HFF-Myc (cell line): ENCODE measurements around the gene IL16.
A peak's percentile ranks its signal among the peaks of the same experiment; 100 is the strongest.
"Not testable (repeated sequence)": the region's sequence is repeated elsewhere in the genome, so short reads cannot be mapped to it uniquely, and the experiment has no call there.

ENCODE experiments used
- DNase-seq: peaks from one replicate; pipeline ENCODE4 v3.0.0-alpha.2; 2011; ENCODE audit warnings: low read depth; ENCODE audit errors: extremely low read depth
- H3K4me3 ChIP-seq: replicated peaks from 2 replicates; pipeline ENCODE4 v1.5.1; 2011; ENCODE audit warnings: low read depth, mild to moderate bottlenecking, control low read depth, low read length
- TF ChIP-seq, protein P1 (sequence below): IDR thresholded peaks from 2 replicates; pipeline ENCODE4 v1.5.1; 2012; ENCODE audit warnings: mild to moderate bottlenecking, low read depth, low read length, control low read depth; ENCODE audit errors: missing control alignments

Gene IL16

DNA sequence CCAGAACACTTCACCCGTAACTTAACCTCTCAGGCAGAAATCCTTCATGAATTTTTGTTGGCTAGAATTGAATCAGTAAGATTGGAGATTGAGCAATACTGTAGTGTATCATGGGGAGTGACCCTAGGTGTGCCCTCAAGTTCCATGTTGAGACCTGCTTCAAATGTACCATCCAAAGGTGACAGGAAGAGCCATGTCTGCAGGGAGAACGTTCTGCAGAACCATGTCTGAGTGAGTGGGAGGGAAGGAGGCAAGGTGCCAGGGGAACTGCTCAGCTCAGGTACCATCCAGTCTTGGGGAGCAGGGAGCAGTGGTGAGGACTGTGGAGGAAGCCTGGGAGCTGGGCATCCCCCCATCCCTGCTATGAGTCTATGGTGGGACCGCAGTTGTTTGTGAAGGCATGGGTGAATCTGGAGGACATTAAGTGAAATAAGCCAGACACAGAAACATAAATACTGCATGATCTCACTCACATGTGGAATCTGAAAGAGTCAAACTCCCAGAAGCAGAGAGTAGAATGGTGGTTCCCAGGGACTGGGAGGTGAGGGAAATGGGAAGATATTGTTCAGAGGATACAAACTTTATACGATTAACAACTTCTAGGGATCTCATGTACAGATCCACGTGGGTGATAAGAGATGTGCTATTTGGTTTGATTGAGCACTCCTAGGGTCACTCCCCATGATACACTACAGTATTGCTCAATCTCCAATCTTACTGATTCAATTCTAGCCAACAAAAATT, 39.3 kb upstream of the IL16 start:
- no peak for DNase-seq

DNA sequence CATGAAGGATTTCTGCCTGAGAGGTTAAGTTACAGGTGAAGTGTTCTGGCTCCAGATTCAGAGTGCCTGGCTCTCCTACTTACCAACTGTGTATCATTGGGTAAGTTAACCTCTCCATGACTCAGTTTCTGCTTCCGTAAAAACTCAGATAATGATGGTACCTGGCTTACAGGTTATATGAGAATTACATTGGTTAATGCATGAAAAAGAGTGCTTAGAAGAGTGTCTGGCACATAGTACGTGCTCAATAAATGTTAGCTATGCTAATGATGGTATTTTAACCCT, 38.8 kb upstream of the IL16 start:
- no peak overlapping the region for H3K4me3 ChIP-seq
- DNase-seq, result no peak

More for the DNA sequence above, 39.3 kb upstream of the IL16 start:
- TF ChIP-seq, protein P1, sequence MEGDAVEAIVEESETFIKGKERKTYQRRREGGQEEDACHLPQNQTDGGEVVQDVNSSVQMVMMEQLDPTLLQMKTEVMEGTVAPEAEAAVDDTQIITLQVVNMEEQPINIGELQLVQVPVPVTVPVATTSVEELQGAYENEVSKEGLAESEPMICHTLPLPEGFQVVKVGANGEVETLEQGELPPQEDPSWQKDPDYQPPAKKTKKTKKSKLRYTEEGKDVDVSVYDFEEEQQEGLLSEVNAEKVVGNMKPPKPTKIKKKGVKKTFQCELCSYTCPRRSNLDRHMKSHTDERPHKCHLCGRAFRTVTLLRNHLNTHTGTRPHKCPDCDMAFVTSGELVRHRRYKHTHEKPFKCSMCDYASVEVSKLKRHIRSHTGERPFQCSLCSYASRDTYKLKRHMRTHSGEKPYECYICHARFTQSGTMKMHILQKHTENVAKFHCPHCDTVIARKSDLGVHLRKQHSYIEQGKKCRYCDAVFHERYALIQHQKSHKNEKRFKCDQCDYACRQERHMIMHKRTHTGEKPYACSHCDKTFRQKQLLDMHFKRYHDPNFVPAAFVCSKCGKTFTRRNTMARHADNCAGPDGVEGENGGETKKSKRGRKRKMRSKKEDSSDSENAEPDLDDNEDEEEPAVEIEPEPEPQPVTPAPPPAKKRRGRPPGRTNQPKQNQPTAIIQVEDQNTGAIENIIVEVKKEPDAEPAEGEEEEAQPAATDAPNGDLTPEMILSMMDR, result no peak
- H3K4me3 ChIP-seq, result no peak overlapping the region

DNA sequence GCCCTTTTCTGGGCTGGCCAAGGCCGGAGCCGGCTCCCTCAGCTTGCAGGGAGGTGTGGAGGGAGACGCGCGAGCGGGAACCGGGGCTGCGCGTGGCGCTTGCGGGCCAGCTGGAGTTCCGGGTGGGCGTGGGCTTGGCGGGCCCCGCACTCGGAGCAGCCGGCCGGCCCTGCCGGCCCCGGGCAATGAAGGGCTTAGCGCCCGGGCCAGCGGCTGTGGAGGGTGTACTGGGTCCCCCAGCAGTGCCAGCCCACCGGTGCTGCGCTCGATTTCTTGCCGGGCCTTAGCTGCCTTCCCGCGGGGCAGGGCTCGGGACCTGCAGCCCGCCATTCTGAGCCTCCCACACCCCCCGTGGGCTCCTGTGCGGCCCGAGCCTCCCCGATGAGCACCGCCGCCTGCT, 38.1 kb upstream of the IL16 start:
- not testable (repeated sequence) for H3K4me3 ChIP-seq, DNase-seq

More for the DNA sequence above, 38.8 kb upstream of the IL16 start:
- TF ChIP-seq, protein P1, result no peak

DNA sequence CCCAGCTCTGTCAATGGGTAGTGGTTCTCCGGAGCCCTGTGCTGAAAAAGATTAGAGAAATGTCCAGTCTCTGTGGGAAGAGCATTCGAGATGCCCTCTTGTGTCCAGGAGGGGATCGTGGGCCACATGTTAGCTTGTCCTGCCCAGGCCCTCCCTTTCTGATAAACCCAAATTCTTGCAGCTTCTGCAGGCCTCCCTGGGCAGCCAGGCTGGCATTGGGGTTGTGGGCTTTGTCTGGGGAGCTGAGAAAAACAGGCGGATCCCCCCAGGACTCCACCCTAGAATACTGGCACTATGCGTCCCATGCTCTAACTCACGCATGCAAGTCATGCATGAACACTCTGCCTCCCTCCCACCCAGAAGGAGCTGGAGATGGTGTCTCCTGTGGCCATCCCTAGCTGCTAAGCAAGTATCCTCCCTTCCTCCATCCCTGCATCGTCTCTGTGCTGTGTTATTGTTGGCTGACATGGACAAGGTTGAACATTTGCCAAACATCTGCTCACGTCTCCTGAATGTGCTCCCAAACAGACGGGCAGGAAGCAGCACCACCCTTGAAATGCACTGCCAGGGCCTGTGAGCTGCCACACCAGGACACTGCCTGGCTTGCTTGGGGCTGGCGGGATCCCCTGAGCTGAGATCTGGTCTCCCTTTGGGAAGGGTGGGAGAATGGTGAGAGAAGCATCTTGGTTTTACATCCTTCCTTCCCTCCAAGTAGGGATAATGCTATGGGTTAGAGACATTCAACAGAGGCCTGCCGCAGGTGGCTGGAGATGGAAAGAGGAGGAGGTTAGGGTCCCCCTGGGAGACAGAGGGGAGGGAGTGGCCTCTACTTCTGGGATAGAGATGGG, 36.1 kb upstream of the IL16 start:
- TF ChIP-seq, protein P1, result no peak
- peak; percentile 96 for DNase-seq
- no peak overlapping the region for H3K4me3 ChIP-seq

DNA sequence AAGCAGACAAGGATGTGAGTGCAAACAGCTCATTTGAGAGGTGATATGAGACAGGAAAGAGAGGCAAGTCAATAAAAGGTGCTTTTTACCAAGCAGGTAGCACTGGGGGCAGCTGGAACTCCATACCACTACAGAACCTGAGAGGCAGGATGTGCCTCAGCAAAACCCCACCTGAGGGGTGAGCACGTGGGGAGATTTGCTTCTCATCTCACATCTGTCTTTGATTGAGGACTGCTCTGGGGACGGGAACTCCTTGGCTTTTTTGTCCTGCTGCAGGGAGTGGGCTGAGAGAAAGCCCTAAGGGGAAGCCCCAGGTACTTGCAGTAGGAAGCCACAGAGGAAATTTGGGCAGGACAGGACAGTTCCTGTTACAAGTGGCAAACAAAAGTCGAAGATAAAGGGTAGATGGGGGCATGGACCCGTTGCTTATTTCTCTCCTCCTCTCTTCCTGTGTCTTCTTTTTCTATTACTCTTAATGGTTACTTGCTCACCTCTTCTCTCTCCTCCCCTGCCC, 35.5 kb upstream of the IL16 start:
- DNase-seq, result no peak
- TF ChIP-seq, protein P1, result no peak

DNA sequence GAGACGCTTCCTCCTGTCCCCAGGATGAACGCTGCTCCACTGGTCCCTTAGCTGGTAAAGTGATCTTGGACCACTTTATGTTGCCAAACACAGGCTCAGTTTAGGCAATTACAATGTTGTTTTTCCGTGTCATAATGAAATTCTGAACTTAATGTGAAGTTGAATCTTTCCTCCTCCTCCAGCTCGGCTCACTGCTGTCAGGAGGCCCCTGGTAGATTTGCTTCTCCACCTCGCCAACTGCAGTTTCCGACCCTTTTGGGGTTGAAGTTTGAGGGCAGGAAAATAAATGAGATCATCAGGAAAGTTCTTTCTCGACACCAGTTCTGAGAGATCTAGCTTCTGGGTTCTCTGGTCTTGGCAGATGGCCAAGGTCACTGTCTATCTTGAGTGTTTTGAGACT, 34.8 kb upstream of the IL16 start:
- H3K4me3 ChIP-seq, result no peak overlapping the region
- TF ChIP-seq, protein P1, result no peak
- DNase-seq, result no peak

More for the DNA sequence above, 35.5 kb upstream of the IL16 start:
- no peak overlapping the region for H3K4me3 ChIP-seq
